ENCODE results near the gene RPS2.

RPS2 gene

DNA sequence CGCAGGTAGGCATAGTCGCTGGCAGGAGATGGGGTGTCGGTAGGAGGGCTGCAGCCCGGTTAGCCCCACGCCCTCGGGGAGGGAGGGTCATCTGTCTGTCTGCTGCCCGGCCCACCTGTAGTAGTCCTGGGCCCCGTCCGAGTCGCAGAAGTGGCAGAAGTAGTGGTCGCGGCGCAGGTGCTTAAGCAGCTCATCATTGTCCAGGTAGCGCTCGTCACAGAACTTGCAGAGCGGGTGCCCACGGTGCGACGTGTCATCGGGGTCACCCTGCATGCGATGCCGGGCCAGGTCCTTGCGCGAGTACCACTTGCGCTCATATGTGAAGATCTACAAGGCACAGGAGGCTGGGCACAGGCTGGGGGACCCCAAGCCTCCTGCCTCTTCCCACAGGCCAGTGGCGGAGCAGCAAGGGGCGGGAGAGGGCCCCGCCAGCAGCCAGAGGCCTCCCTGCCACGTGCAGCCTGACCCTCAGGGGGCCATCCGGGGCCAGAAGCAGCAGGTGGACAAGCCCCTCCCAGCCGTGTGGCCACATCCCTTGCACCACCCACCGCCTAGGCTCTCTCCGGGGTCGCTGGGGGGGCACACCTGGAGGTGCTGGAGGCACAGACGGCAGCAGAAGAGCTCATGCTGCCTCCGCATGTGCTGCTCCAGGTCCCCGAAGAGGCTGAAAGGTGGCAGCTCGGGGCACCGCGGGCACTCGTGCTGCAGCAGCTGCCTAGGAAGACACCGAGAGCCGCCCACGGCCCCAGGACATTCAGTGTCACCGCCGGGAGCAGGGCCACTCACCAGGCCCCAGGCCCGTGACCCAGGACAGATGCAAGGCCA is 38.0 kb upstream of the RPS2 start:
- TF ChIP-seq, protein P1, sequence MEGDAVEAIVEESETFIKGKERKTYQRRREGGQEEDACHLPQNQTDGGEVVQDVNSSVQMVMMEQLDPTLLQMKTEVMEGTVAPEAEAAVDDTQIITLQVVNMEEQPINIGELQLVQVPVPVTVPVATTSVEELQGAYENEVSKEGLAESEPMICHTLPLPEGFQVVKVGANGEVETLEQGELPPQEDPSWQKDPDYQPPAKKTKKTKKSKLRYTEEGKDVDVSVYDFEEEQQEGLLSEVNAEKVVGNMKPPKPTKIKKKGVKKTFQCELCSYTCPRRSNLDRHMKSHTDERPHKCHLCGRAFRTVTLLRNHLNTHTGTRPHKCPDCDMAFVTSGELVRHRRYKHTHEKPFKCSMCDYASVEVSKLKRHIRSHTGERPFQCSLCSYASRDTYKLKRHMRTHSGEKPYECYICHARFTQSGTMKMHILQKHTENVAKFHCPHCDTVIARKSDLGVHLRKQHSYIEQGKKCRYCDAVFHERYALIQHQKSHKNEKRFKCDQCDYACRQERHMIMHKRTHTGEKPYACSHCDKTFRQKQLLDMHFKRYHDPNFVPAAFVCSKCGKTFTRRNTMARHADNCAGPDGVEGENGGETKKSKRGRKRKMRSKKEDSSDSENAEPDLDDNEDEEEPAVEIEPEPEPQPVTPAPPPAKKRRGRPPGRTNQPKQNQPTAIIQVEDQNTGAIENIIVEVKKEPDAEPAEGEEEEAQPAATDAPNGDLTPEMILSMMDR (IDR thresholded peaks at IDR 0.05), result no peak
- Histone ChIP-seq H3K9me3 (ENCODE audit: control insufficient read depth, low read length) (no peaks in the 10 kb centered on the region), H3K36me3 (ENCODE audit: control insufficient read depth, insufficient read depth, low read length) (no peaks in the 10 kb centered on the region), H3K79me2 (peaks cover 46% of the 10 kb centered on the region), H3K4me2 (ENCODE audit: low read length) (no peak overlapping the region), H3K27ac (no peak overlapping the region), H3K4me1 (no peaks in the 10 kb centered on the region), H3K27me3 (ENCODE audit: control insufficient read depth, insufficient read depth, low read length) (no peaks in the 10 kb centered on the region), H2AFZ (no peak overlapping the region), H3K4me3 (ENCODE audit: low read depth, low read length) (no peak overlapping the region), H3K9ac (no peak overlapping the region)

- no peak overlapping the region for H3K4me2 ChIP-seq (ENCODE audit: low read length)
- H3K79me2 ChIP-seq, result peaks cover 37% of the 10 kb centered on the region
- H3K4me1 ChIP-seq, result no peaks in the 10 kb centered on the region
- H3K9me3 ChIP-seq (ENCODE audit: control insufficient read depth, low read length), result no peaks in the 10 kb centered on the region
- no peaks in the 10 kb centered on the region for H3K27me3 ChIP-seq (ENCODE audit: control insufficient read depth, insufficient read depth, low read length)
- TF ChIP-seq, protein P1 (IDR thresholded peaks at IDR 0.05), result no peak
- no peaks in the 10 kb centered on the region for H3K36me3 ChIP-seq (ENCODE audit: control insufficient read depth, insufficient read depth, low read length)
- no peak overlapping the region for H2AFZ ChIP-seq
- H3K27ac ChIP-seq, result no peak overlapping the region
- no peak overlapping the region for H3K4me3 ChIP-seq (ENCODE audit: low read depth, low read length)
- no peak overlapping the region for H3K9ac ChIP-seq
Measured at GRCh38 chr16:2001456-2002355, 37.1 kb upstream of the RPS2 start.

DNA sequence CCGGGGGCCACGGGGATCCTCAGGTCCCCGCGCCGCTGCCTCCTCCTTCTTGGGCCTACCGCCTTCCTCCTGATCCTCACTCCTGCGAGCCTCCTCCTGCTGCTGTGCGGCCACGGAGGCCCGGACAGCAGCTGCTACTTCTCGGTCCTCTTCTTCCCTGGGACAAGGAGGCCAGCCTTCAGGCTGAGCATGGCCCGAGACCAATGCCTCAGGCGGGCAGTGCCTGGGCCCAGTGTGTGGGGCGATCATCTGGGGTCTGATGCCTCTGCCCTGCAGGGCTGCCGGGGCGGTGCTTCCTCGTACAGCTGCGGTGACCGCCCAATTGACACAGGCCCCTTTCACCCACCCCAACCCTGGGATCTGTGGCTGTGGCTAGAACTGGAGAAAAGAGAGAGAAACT is 36.4 kb upstream of the RPS2 start:
- no peak overlapping the region for H3K4me2 ChIP-seq (ENCODE audit: low read length)
- peaks cover 30% of the 10 kb centered on the region for H3K79me2 ChIP-seq
- no peak overlapping the region for H3K4me3 ChIP-seq (ENCODE audit: low read depth, low read length)
- H3K27me3 ChIP-seq (ENCODE audit: control insufficient read depth, insufficient read depth, low read length), result no peaks in the 10 kb centered on the region
- no peak overlapping the region for H3K27ac ChIP-seq
- no peaks in the 10 kb centered on the region for H3K36me3 ChIP-seq (ENCODE audit: control insufficient read depth, insufficient read depth, low read length)
- no peaks in the 10 kb centered on the region for H3K9me3 ChIP-seq (ENCODE audit: control insufficient read depth, low read length)
- no peak overlapping the region for H3K9ac ChIP-seq
- H3K4me1 ChIP-seq, result no peaks in the 10 kb centered on the region
- no peak overlapping the region for H2AFZ ChIP-seq
- TF ChIP-seq, protein P1 (IDR thresholded peaks at IDR 0.05), result no peak

DNA sequence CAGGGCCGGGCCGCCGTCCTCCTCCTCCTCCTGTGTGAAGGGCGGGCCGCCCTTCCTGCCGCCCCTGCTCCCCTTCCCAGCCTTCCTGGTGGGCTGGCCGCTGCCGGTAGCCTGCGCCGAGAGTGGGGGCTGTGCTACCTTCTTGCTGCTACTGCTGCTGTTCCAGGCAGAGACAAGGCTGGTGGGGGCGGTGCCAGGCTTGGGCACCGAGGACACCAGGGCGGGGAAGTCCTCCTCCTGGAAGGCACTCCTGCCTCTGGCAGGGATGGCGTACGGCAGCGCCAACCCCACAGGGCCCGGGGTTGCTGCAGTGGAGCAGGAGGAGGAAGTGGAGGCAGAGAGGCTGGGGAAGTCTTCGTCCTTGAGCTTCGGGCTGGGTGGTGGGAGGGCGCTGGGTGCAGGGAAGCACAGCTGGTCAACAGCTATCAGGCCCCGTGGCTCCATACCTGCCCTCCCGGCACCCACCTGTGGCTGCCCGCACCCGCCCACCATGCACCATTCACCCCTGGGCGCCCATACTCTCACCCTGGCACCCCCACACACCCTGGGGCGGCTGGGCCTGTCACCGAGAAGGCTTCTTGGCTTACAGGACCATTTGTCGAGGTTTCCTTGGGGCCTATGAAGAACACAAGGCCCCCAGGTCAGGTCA is 35.4 kb upstream of the RPS2 start:
- no peaks in the 10 kb centered on the region for H3K9me3 ChIP-seq (ENCODE audit: control insufficient read depth, low read length)
- no peaks in the 10 kb centered on the region for H3K4me1 ChIP-seq
- no peak overlapping the region for H2AFZ ChIP-seq
- TF ChIP-seq, protein P1 (IDR thresholded peaks at IDR 0.05), result no peak
- no peaks in the 10 kb centered on the region for H3K36me3 ChIP-seq (ENCODE audit: control insufficient read depth, insufficient read depth, low read length)
- no peak overlapping the region for H3K9ac ChIP-seq
- no peak overlapping the region for H3K27ac ChIP-seq
- H3K79me2 ChIP-seq, result peaks cover 19% of the 10 kb centered on the region
- H3K27me3 ChIP-seq (ENCODE audit: control insufficient read depth, insufficient read depth, low read length), result no peaks in the 10 kb centered on the region
- H3K4me3 ChIP-seq (ENCODE audit: low read depth, low read length), result no peak overlapping the region
- no peak overlapping the region for H3K4me2 ChIP-seq (ENCODE audit: low read length)
